ENCODE data around the gene ENPP6.
A peak's percentile ranks its signal among the peaks of the same experiment; 100 is the strongest.

The ENPP6 gene

DNA sequence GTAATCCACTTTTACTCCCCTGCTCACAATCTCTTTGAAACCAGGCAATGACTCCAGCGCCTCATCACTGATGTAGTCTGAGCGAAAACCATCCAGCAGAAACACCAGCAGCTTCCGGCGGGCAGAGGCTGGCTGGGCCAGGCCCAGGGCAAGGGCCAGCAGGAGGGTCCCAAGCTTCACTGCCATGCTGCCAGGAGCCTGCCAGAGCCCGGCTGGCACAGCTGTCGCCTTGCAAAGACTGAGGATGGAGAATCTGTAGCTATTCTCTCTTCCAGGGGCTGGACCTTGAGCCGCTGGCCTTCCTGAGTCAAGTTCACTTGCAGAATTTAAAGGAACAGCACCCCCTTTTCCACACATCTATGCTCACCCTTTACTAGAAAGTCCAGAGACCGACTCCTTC is at the start of gene ENPP6:
Gene ENPP6, minus strand, starts transcription at position 240 of the 400 bp plus-strand sequence. Its CDS starts 54 bp downstream, at position 186.
- Mint-ChIP-seq H3K27me3 (ENCODE audit: low read depth) (peaks cover 12% of the 10 kb centered on the region), H3K9me3 (peaks cover 3% of the 10 kb centered on the region), H3K36me3 (ENCODE audit: low read depth) (peaks cover 8% of the 10 kb centered on the region), H3K27ac (no peak within 1 kb of the TSS), H3K4me1 (ENCODE audit: low read depth) (peaks cover 6% of the 10 kb centered on the region), H3K4me3 (no peak within 1 kb of the TSS)

DNA sequence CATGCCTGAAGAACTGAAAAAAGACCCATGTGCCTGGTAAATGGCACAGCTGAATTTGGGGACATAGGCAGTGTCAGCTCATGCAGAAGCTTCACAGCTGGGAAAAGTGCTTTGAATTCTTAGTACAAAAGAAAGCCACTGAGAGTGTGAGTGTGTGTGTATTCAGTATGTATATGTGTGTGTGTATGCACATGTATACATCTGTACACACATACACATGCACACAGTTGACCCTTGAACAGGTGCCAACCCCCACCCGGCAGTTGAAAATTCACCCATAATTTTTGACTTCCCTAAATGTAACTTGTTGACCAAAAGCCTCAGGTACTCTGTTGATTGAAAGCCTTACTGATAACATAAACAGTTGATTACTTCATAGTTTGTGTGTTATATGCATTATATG is 49.5 kb upstream of the ENPP6 start:
- Mint-ChIP-seq H3K9me3 (no peaks in the 10 kb centered on the region), H3K27me3 (ENCODE audit: low read depth) (no peaks in the 10 kb centered on the region), H3K36me3 (ENCODE audit: low read depth) (no peaks in the 10 kb centered on the region), H3K4me1 (ENCODE audit: low read depth) (peaks cover 62% of the 10 kb centered on the region), H3K27ac (peak overlapping the region; percentile 97), H3K4me3 (peak overlapping the region; percentile 84)

DNA sequence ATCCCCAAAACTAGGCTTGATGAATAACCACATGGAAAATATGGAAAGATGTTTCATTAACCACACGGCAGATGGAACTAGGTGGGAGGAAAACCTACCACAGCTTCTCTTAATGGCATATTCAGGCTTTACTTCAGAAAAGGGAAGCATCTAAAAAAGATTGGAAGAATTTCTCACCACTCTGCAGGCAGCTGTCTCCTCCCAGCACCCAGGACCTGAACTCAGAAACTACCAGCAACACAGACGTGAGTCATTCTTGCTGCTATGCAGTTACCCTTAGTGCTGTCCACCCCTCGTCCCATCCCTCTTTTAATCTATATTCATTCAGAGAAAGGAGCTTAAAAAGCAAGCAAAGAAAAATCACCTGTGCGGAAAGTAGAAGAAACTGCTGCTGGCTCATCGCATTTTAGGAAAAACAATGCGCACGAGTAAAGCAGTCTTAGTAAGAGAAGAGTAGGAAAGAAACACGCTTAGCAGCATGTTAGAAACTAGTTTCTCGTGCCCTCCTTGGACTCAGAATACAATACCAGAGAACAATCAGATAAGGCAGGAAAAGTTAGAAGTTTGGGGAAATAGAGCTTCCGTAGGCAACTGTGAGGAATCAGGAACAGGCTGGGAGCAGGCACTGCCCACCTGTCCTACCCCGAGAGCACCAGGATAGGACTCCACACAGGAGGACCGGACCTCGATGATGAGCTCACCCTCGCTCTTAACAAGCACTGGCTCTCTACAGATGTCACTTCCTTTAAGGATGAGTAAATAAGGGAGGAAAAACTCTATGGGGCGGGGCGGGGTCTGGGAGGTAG is 48.1 kb upstream of the ENPP6 start:
- H3K4me3 Mint-ChIP-seq, result peak overlapping the region; percentile 72
- H3K27ac Mint-ChIP-seq, result peak overlapping the region; percentile 81
- peaks cover 61% of the 10 kb centered on the region for H3K4me1 Mint-ChIP-seq (ENCODE audit: low read depth)
- H3K9me3 Mint-ChIP-seq, result no peaks in the 10 kb centered on the region
- no peaks in the 10 kb centered on the region for H3K27me3 Mint-ChIP-seq (ENCODE audit: low read depth)
- H3K36me3 Mint-ChIP-seq (ENCODE audit: low read depth), result no peaks in the 10 kb centered on the region

DNA sequence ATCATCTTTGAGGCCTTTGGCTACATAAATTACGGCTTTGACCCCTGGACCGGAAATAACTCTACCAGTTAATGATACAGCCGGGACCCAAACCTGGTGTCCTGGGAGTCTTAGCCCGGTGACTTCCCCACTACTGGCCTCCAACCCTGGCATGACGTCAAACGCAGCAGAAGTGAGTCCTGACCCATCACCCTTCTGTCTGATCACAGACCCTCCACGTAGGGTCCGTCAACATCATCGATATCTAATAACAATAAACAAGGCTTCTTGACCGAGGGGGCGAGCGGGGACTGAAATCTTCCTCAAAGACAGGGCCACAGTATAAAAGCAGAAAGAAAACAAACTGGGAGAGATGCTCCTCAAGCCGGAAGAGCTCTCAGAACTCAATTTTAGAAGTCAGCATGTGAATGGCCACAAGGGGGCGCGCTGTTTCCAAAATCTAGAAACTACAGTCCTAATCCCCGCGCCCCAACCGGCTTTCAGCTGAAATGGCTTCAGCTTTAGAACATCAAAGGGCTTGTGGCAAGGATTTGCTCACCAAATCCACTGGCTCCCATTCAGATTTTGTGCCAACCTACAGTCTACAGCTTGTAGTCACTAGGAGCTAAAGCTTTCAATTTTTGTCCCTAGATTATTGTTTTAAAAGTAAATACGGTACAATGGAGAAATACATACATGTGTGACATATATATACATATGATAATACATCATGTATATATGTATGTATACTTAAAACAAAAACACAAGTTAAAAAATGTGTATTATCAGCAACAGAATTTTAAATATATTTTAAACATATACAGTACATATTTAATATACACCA is 46.4 kb upstream of the ENPP6 start:
- Mint-ChIP-seq H3K4me3 (no peak overlapping the region), H3K4me1 (ENCODE audit: low read depth) (peaks cover 45% of the 10 kb centered on the region), H3K9me3 (no peaks in the 10 kb centered on the region)

DNA sequence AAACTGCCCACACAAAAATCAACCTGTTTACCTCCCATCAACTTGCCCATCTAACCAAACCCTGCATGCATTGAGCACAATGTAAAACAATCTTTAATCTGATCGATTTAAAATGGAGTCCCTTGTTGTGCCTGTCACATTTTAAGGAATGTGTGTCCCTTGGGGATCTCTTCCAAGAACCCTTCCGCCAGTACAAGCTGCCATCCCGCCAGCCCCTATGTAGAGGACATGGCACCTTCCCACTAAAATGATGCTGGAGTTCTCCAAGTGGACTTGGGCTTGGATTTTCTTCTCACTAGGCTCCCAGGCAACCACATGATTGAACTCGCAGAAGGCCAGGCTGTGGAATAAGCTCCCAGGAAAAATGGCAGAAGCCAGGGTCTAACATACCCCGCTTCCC is 45.8 kb upstream of the ENPP6 start:
- Mint-ChIP-seq H3K9me3 (no peaks in the 10 kb centered on the region), H3K27me3 (ENCODE audit: low read depth) (no peaks in the 10 kb centered on the region), H3K36me3 (ENCODE audit: low read depth) (no peaks in the 10 kb centered on the region), H3K4me1 (ENCODE audit: low read depth) (peaks cover 39% of the 10 kb centered on the region), H3K27ac (no peak overlapping the region), H3K4me3 (no peak overlapping the region)

More for the DNA sequence above, 46.4 kb upstream of the ENPP6 start:
- Mint-ChIP-seq H3K27ac (peak overlapping the region; percentile 74), H3K27me3 (ENCODE audit: low read depth) (no peaks in the 10 kb centered on the region), H3K36me3 (ENCODE audit: low read depth) (no peaks in the 10 kb centered on the region)

DNA sequence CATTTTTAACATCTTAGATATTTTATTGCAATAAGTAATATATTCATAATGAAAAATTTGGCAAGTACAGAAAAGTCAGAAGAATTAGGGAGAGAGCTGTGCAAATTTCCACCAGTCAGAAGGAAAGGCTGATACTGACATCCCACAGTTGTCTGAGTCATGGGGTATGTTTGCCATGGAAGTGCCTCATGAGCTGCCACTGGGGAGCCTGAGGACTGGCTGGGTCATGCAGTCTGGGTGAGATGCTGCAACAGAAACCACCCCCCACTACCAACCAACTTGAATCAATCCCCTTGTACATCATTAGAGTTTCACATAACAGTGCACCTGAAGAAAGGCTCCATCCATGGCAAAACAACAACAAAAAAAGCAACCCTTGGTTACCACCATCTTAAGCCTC is 45.2 kb upstream of the ENPP6 start:
- H3K36me3 Mint-ChIP-seq (ENCODE audit: low read depth), result no peaks in the 10 kb centered on the region
- no peak overlapping the region for H3K27ac Mint-ChIP-seq
- no peaks in the 10 kb centered on the region for H3K27me3 Mint-ChIP-seq (ENCODE audit: low read depth)
- peaks cover 34% of the 10 kb centered on the region for H3K4me1 Mint-ChIP-seq (ENCODE audit: low read depth)
- no peak overlapping the region for H3K4me3 Mint-ChIP-seq
- H3K9me3 Mint-ChIP-seq, result no peaks in the 10 kb centered on the region

DNA sequence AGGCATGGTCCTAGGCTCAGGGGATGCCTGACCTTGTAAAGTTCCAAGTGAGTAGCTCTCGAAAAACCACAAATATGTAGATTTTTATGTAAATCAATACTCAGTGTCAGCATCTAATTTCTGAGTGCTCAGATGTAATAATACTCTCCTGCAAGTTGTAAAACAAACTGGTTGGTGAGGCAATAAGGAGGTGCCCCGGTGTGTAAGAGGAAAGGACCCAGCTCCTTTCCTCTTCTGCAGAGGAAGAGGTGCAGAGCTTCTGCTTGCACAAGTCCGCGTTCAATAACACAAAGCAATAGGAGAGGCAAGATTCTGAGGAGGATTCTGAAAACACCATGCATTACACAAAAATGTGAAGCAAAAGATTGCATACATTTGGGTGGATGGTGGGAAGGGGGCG is 43.6 kb upstream of the ENPP6 start:
- Mint-ChIP-seq H3K4me3 (no peak overlapping the region), H3K27me3 (ENCODE audit: low read depth) (no peaks in the 10 kb centered on the region), H3K9me3 (no peaks in the 10 kb centered on the region), H3K4me1 (ENCODE audit: low read depth) (peaks cover 23% of the 10 kb centered on the region), H3K27ac (no peak overlapping the region), H3K36me3 (ENCODE audit: low read depth) (no peaks in the 10 kb centered on the region)

DNA sequence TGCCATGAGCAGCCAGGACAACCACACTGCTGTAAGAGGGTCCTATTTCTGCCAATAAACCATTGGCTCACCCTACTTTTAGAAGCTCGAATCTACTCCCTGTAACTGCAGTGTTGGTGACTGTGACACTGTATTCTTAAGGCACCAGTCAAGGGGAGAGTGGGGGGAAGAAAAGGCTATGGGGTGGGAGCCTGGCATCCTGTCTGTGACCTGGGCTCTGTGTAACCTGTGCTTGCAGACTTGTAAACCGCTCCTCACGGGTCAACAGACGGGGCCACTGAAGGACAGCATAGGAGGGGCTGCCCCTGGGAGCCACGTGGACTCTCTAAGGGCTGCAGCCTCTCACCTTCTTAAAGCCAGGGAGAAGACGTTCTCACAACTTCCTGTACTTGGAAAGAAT is 42.2 kb upstream of the ENPP6 start:
- no peaks in the 10 kb centered on the region for H3K9me3 Mint-ChIP-seq
- peaks cover 9% of the 10 kb centered on the region for H3K4me1 Mint-ChIP-seq (ENCODE audit: low read depth)
- no peaks in the 10 kb centered on the region for H3K36me3 Mint-ChIP-seq (ENCODE audit: low read depth)
- H3K4me3 Mint-ChIP-seq, result no peak overlapping the region
- no peak overlapping the region for H3K27ac Mint-ChIP-seq
- H3K27me3 Mint-ChIP-seq (ENCODE audit: low read depth), result no peaks in the 10 kb centered on the region

DNA sequence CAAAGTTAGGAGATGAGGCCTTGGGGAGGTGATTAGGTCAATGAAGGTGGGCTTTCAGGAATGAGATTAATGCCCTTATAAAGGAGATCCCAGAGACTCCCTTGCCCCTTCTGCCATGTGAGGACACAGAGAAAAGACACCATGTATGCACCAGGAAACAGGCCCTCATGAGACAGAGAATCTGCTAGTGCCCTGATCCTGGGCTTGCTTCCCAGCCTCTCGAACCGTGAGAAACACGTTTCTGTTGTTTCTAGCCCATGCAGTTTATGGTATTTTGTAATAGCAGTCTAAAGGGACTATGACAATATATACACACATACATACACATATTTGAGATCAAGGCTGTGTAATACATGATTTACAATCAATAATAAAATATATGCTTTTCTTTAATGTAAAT is 41.4 kb upstream of the ENPP6 start:
- no peaks in the 10 kb centered on the region for H3K9me3 Mint-ChIP-seq
- H3K4me3 Mint-ChIP-seq, result no peak overlapping the region
- H3K27me3 Mint-ChIP-seq (ENCODE audit: low read depth), result no peaks in the 10 kb centered on the region
- H3K4me1 Mint-ChIP-seq (ENCODE audit: low read depth), result peaks cover 6% of the 10 kb centered on the region
- H3K27ac Mint-ChIP-seq, result no peak overlapping the region
- H3K36me3 Mint-ChIP-seq (ENCODE audit: low read depth), result no peaks in the 10 kb centered on the region

DNA sequence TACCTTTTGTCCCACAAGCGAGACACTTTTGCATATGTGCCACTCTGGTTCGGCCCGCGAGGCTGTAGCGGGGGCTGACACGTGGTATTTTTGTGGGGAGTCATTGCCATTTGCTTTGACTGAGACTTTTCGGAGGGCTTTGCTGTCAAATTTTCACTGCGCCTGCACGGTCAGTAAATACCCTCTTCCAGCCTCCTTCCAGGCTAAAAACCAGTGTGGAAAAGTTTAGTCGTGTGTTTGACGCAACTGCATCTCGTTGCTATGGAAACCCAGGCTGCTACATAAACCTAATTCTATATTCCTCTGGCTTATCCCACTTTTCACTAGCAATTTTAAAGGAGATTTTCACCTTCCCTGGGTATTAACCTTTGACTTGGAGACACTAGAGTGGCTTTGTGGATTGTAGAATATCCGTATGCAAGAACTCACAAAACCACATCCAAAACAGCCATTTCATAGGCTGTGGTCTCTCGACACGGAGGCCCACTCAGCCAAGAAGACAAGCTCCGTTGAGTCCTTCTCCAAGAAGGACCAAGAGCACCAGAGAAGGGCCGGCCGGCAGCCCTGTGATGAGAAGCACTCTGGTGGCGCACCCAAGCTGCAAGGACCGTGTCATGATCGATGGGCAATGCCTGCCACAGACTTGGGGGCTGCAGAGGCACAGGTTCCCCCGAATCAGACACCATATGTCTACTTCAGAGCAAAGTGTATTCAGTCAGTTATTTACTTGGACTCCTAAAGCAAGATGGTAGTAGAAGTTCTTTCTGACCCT is 38.4 kb upstream of the ENPP6 start:
- H3K4me3 Mint-ChIP-seq, result no peak overlapping the region
- H3K27ac Mint-ChIP-seq, result no peak overlapping the region
- H3K9me3 Mint-ChIP-seq, result no peaks in the 10 kb centered on the region
- H3K36me3 Mint-ChIP-seq (ENCODE audit: low read depth), result peaks cover 3% of the 10 kb centered on the region
- H3K4me1 Mint-ChIP-seq (ENCODE audit: low read depth), result peaks cover 12% of the 10 kb centered on the region
- H3K27me3 Mint-ChIP-seq (ENCODE audit: low read depth), result no peaks in the 10 kb centered on the region

DNA sequence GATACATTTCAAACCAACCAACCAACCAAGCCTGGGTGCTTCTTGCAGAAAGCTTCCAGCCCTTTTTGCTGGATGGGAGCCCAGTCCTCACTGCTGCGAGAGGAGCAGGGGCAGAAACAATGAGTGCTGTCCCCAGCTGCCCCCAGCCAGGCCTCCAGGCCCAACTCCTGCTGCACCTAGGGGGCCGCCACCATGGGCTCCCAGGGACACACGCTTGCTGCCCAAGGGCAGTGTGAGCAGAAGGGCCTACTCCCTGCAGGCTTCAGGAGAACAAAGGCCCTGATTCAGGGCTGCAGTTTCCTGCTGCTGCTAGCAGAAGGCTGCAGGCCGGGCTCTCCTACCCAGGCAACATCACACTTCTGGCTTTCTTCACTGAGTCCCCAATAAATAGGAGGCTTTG is 37.7 kb upstream of the ENPP6 start:
- Mint-ChIP-seq H3K9me3 (no peaks in the 10 kb centered on the region), H3K27me3 (ENCODE audit: low read depth) (no peaks in the 10 kb centered on the region), H3K27ac (no peak overlapping the region), H3K4me1 (ENCODE audit: low read depth) (peaks cover 16% of the 10 kb centered on the region), H3K4me3 (no peak overlapping the region), H3K36me3 (ENCODE audit: low read depth) (peaks cover 3% of the 10 kb centered on the region)

DNA sequence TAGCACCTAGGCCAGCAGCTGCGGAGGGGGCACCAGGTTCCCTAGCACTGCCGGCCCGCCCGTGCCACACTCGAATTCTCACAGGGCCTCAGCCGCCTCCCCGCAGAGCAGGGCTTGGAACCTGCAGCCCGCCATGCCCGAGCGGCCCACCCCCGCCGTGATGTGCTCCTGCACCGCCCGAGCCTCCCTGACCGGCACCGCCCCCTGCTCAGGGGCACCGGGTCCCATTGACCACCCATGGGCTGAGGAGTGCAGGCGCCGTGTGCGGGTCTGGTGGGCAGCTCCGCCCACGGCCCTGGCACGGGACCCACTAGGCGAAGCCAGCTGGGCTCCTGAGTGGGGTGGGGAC is 35.4 kb upstream of the ENPP6 start:
- H3K27ac Mint-ChIP-seq, result no peak overlapping the region

DNA sequence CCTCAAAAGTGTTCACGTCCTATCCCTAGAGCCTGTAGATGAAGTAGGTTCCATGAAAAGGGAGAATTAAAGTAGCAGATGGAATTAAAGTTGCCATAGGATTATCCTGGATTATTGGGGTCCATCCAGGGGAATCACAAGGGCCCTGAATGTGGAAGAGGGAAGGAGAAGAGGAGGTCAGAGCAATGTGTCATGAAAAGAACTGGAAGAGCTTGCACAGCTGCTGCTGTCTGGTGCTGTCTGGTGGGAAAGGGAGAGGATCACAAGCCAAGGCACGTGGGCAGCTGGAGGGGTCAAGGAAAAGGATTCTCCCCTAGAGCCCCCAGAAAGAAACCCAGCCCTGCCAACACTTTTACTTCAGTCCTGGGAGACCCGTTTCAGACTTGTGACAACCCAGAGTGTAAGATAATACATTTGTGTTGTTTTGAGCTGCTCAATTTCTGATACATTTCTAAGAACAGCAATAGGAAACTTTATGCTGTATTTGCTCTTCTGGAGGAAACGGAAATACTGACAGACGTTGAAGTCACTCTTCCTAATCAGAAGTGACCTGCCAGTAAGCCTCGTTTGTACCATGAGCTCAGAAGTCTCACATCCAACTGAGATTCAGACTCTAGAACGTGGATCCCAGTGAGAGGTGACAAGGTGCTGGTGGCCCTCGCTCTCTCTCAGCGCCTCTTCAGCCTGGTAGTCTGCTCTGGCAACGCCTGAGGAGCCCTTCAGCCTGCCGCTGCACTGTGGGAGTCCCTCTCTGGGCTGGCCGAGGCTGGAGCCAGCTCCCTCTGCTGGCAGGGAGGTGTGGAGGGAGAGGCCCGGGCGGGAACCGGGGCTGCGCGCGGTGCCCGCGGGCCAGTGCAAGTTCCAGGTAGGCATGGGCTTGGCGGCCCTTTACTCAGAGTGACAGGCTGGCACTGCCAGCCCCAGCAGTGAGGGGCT is 34.7 kb upstream of the ENPP6 start:
- Mint-ChIP-seq H3K4me1 (ENCODE audit: low read depth) (peaks cover 24% of the 10 kb centered on the region), H3K27ac (peak overlapping the region; percentile 53), H3K27me3 (ENCODE audit: low read depth) (no peaks in the 10 kb centered on the region), H3K4me3 (no peak overlapping the region), H3K9me3 (no peaks in the 10 kb centered on the region), H3K36me3 (ENCODE audit: low read depth) (peaks cover 3% of the 10 kb centered on the region)

More for the DNA sequence above, 35.4 kb upstream of the ENPP6 start:
- H3K9me3 Mint-ChIP-seq, result no peaks in the 10 kb centered on the region
- peaks cover 3% of the 10 kb centered on the region for H3K36me3 Mint-ChIP-seq (ENCODE audit: low read depth)
- H3K27me3 Mint-ChIP-seq (ENCODE audit: low read depth), result no peaks in the 10 kb centered on the region
- H3K4me1 Mint-ChIP-seq (ENCODE audit: low read depth), result peaks cover 21% of the 10 kb centered on the region
- H3K4me3 Mint-ChIP-seq, result no peak overlapping the region

DNA sequence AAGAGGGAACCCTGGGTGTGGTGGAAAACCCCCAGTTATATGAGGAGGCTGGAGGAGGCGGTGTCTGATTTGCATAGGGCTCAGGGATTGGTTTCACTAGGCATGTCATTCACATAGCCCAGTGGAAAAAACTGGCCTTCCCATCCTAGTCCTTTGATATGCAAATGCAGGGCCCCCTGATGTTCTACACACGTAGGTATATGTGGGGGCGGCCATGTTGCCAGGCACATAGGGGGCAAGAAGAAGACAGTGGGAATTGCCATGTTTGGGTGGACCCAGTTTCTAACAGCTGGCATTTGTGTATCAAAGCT is 34.0 kb upstream of the ENPP6 start:
- H3K4me3 Mint-ChIP-seq, result no peak overlapping the region
- H3K9me3 Mint-ChIP-seq, result no peaks in the 10 kb centered on the region
- H3K36me3 Mint-ChIP-seq (ENCODE audit: low read depth), result peaks cover 3% of the 10 kb centered on the region
- H3K27ac Mint-ChIP-seq, result no peak overlapping the region
- no peaks in the 10 kb centered on the region for H3K27me3 Mint-ChIP-seq (ENCODE audit: low read depth)
- H3K4me1 Mint-ChIP-seq (ENCODE audit: low read depth), result peaks cover 24% of the 10 kb centered on the region

All from T-helper 1 cell treated with Interleukin-12 subunit alpha and Interleukin-12 subunit beta and Interleukin-4 antibody, amounts not matched to agents 30 μg/mL and 1 μg/mL, for 36 hours (primary cell).